HG03342 (cell line): Measurements from ENCODE around the gene TEKT5.
"Not testable (repeated sequence)": the region's sequence is repeated elsewhere in the genome, so short reads cannot be mapped to it uniquely, and the experiment has no call there.

ENCODE experiments used
- ATAC-seq: cut with Tn5 transposase; IDR thresholded peaks from one replicate; pipeline ENCODE4 v1.9.1; 2021; ENCODE audit warnings: mild to moderate bottlenecking, moderate library complexity; ENCODE audit not compliant: unreplicated experiment

Gene TEKT5

GRCh38 chr16:10685709-10686108 is 9.0 kb downstream of the TEKT5 start:
- ATAC-seq: no peak

- no peak for ATAC-seq
These were observed 10.1 kb downstream of the TEKT5 start for GRCh38 chr16:10684511-10685151.

GRCh38 chr16:10683170-10683569 is 11.6 kb downstream of the TEKT5 start:
- no peak for ATAC-seq

- no peak for ATAC-seq
These were observed 12.1 kb downstream of the TEKT5 start for GRCh38 chr16:10682604-10683003.

GRCh38 chr16:10681310-10682308 is 13.1 kb downstream of the TEKT5 start:
- no peak for ATAC-seq

GRCh38 chr16:10679921-10680320 is 14.8 kb downstream of the TEKT5 start:
- ATAC-seq: no peak

GRCh38 chr16:10679441-10679840 is 15.3 kb downstream of the TEKT5 start:
- not testable (repeated sequence) for ATAC-seq

- no peak for ATAC-seq
These were observed 16.1 kb downstream of the TEKT5 start for GRCh38 chr16:10678655-10679054.

GRCh38 chr16:10676284-10676683 is 18.4 kb downstream of the TEKT5 start:
- ATAC-seq: no peak

GRCh38 chr16:10675861-10676260 is 18.9 kb downstream of the TEKT5 start:
- no peak for ATAC-seq

- ATAC-seq: no peak
These were observed 19.5 kb downstream of the TEKT5 start for GRCh38 chr16:10675216-10675615.

- ATAC-seq: no peak
These were observed 23.0 kb downstream of the TEKT5 start for GRCh38 chr16:10671729-10672128.

- no peak for ATAC-seq
These were observed 24.9 kb downstream of the TEKT5 start for GRCh38 chr16:10669791-10670190.

- no peak for ATAC-seq
These were observed 26.2 kb downstream of the TEKT5 start for GRCh38 chr16:10668322-10669045.

GRCh38 chr16:10667239-10667638 is 27.5 kb downstream of the TEKT5 start:
- no peak for ATAC-seq

- no peak for ATAC-seq
These were observed 28.4 kb downstream of the TEKT5 start for GRCh38 chr16:10666291-10666690.

- no peak for ATAC-seq
These were observed 29.6 kb downstream of the TEKT5 start for GRCh38 chr16:10665166-10665565.

- ATAC-seq: no peak
These were observed 30.0 kb downstream of the TEKT5 start for GRCh38 chr16:10664720-10665126.

- no peak for ATAC-seq
These were observed 31.0 kb downstream of the TEKT5 start for GRCh38 chr16:10663744-10664143.

- no peak for ATAC-seq
These were observed 31.6 kb downstream of the TEKT5 start for GRCh38 chr16:10663146-10663545.

- ATAC-seq: no peak
These were observed 32.5 kb downstream of the TEKT5 start for GRCh38 chr16:10662212-10662611.
